HepG2 (cell line): ENCODE measurements around the gene OVOL3. TPM values are rescaled to one million over a fixed set of nuclear protein-coding genes. Genes with fewer than 3 reads are reported as not detected.

Experiments used
- ADNP ChIP-seq: sonication (generic); formaldehyde crosslinking; IDR thresholded peaks from 2 replicates; pipeline ENCODE4 v1.4.0; 2020; ENCODE audit warnings: missing genetic modification reagents
- SRF ChIP-seq: IDR thresholded peaks from 2 replicates; pipeline ENCODE4 v1.6.1; 2011; ENCODE audit warnings: mild to moderate bottlenecking, low read depth, low read length, moderate library complexity
- YY1 ChIP-seq: IDR thresholded peaks from 2 replicates; pipeline ENCODE4 v1.6.1; 2011; ENCODE audit warnings: low read length, low read depth, moderate library complexity, mild to moderate bottlenecking; ENCODE audit not compliant: insufficient read depth, insufficient replicate concordance
- ZNF326 ChIP-seq: sonication (generic); formaldehyde crosslinking; IDR thresholded peaks from 2 replicates; pipeline ENCODE4 v1.4.0; 2020; ENCODE audit warnings: missing genetic modification reagents, borderline replicate concordance
- ZNF33B ChIP-seq: sonication (generic); formaldehyde crosslinking; IDR thresholded peaks from 2 replicates; pipeline ENCODE4 v1.5.1; 2020; ENCODE audit warnings: mild to moderate bottlenecking, missing genetic modification reagents
- ZNF598 ChIP-seq: sonication (generic); formaldehyde crosslinking; IDR thresholded peaks from 2 replicates; pipeline ENCODE4 v1.5.1; 2020; ENCODE audit warnings: mild to moderate bottlenecking, missing genetic modification reagents, borderline replicate concordance
- ZNF773 ChIP-seq: sonication (generic); formaldehyde crosslinking; IDR thresholded peaks from 2 replicates; pipeline ENCODE4 v1.4.0; 2020; ENCODE audit warnings: missing genetic modification reagents, borderline replicate concordance
- polyA plus RNA-seq, 8 experiments: library from polyadenylated mRNA; depleted of rRNA in 3 of 8; stranded (reverse) in 7 of 8; unstranded in 1 of 8; fragments of >200 nt; fragmentation: Illumina TruSeq in 4 of 8; extraction: Trizol in 4 of 8; gene quantifications; 2 replicates each; pipeline versions ENCODE4 v1.2.1 to v1.2.3, GENCODE V29; 2011 to 2016; ENCODE audit warnings: low read depth in 4 of 8, missing spikeins in 1 of 8, mixed read lengths in 1 of 8; ENCODE audit not compliant: insufficient read depth in 1 of 8
- total RNA-seq, 5 experiments: library from RNA; depleted of rRNA; stranded (reverse); fragments of >200 nt; fragmentation: Illumina TruSeq; extraction: Trizol; gene quantifications; 2 replicates each; pipeline ENCODE4 v1.2.3, GENCODE V29; 2016; ENCODE audit warnings: low read depth in 1 of 5
- TF ChIP-seq, protein P1 (sequence below): sonication (generic); formaldehyde crosslinking; IDR thresholded peaks from 2 replicates; pipeline ENCODE4 v1.9.0; 2021; ENCODE audit warnings: mild to moderate bottlenecking, missing genetic modification reagents
- TF ChIP-seq, protein P2 (sequence below): IDR thresholded peaks from 2 replicates; pipeline ENCODE4 v1.6.1; 2016; ENCODE audit warnings: low read depth, control low read depth
- TF ChIP-seq, protein P3 (sequence below): sonication (generic); formaldehyde crosslinking; IDR thresholded peaks from 2 replicates; pipeline ENCODE4 v1.8.0; 2022; ENCODE audit warnings: missing genetic modification reagents, mild to moderate bottlenecking, moderate library complexity, borderline replicate concordance
- TF ChIP-seq, protein P4 (sequence below): sonication (generic); formaldehyde crosslinking; IDR thresholded peaks from 2 replicates; pipeline ENCODE4 v1.8.0; 2022; ENCODE audit warnings: missing genetic modification reagents, mild to moderate bottlenecking, inconsistent platforms, borderline replicate concordance
- TF ChIP-seq, protein P5 (sequence below): sonication (generic); formaldehyde crosslinking; IDR thresholded peaks from 2 replicates; pipeline ENCODE4 v1.8.0; 2022; ENCODE audit warnings: mild to moderate bottlenecking, missing genetic modification reagents; ENCODE audit not compliant: insufficient replicate concordance
- TF ChIP-seq, protein P6 (sequence below): sonication (generic); formaldehyde crosslinking; IDR thresholded peaks from 2 replicates; pipeline ENCODE4 v1.5.0; 2020; ENCODE audit warnings: missing genetic modification reagents

OVOL3 gene
- total and polyA plus RNA-seq, 2 of the 13 experiments (the other 11 are each of a cell fraction or from before 2014, with no cell fraction given): not detected

DNA sequence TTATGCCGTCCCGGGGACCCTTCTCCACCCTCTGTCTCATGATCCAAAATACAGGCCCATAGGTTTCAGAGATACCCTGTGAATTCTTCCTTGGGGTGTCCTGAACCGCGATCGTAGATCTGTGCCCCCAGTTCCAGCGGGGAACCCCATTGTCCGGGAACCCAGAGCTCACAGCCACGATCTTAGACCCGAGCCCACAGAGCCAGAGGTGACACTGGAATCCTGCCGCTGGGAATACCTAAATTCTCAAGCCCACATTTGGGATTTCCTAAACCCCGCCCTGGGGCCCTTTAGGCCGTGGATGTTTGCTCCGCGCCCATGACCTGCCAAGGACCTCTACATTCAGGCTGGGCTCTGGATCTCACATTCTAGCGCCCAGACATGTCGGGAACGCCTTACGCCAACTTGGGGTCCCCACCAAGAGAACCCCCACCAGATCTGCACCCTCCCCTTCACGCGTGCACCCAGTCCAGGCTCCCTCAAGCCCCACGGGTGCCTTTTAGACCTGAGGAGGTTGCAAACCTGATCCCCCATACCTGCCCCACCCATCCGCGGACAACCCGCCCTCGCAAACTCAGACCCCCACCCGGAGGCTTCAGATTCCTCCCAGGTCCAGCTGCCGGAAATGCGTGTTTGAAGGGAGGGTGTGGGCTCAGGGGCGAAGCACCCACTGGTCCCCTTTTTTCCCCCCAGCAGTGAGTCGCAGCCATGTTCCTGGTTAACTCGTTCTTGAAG is 29.5 kb downstream of the OVOL3 start (continued):
- TF ChIP-seq, protein P1, sequence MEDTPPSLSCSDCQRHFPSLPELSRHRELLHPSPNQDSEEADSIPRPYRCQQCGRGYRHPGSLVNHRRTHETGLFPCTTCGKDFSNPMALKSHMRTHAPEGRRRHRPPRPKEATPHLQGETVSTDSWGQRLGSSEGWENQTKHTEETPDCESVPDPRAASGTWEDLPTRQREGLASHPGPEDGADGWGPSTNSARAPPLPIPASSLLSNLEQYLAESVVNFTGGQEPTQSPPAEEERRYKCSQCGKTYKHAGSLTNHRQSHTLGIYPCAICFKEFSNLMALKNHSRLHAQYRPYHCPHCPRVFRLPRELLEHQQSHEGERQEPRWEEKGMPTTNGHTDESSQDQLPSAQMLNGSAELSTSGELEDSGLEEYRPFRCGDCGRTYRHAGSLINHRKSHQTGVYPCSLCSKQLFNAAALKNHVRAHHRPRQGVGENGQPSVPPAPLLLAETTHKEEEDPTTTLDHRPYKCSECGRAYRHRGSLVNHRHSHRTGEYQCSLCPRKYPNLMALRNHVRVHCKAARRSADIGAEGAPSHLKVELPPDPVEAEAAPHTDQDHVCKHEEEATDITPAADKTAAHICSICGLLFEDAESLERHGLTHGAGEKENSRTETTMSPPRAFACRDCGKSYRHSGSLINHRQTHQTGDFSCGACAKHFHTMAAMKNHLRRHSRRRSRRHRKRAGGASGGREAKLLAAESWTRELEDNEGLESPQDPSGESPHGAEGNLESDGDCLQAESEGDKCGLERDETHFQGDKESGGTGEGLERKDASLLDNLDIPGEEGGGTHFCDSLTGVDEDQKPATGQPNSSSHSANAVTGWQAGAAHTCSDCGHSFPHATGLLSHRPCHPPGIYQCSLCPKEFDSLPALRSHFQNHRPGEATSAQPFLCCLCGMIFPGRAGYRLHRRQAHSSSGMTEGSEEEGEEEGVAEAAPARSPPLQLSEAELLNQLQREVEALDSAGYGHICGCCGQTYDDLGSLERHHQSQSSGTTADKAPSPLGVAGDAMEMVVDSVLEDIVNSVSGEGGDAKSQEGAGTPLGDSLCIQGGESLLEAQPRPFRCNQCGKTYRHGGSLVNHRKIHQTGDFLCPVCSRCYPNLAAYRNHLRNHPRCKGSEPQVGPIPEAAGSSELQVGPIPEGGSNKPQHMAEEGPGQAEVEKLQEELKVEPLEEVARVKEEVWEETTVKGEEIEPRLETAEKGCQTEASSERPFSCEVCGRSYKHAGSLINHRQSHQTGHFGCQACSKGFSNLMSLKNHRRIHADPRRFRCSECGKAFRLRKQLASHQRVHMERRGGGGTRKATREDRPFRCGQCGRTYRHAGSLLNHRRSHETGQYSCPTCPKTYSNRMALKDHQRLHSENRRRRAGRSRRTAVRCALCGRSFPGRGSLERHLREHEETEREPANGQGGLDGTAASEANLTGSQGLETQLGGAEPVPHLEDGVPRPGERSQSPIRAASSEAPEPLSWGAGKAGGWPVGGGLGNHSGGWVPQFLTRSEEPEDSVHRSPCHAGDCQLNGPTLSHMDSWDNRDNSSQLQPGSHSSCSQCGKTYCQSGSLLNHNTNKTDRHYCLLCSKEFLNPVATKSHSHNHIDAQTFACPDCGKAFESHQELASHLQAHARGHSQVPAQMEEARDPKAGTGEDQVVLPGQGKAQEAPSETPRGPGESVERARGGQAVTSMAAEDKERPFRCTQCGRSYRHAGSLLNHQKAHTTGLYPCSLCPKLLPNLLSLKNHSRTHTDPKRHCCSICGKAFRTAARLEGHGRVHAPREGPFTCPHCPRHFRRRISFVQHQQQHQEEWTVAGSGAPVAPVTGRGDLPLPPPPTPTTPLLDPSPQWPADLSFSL: 0 out of 2 replicates have a peak, but pooled peaks have one; percentile 9
- TF ChIP-seq ZNF773 (0 out of 2 replicates have a peak, but pooled peaks have one; percentile 40), ADNP (CRISPR knock-in tag) (no peak), YY1 (peak; percentile 59), ZNF326 (CRISPR knock-in tag) (no peak), ZNF33B (no peak), SRF (no peak), ZNF598 (CRISPR knock-in tag) (no peak)
- TF ChIP-seq, protein P2, sequence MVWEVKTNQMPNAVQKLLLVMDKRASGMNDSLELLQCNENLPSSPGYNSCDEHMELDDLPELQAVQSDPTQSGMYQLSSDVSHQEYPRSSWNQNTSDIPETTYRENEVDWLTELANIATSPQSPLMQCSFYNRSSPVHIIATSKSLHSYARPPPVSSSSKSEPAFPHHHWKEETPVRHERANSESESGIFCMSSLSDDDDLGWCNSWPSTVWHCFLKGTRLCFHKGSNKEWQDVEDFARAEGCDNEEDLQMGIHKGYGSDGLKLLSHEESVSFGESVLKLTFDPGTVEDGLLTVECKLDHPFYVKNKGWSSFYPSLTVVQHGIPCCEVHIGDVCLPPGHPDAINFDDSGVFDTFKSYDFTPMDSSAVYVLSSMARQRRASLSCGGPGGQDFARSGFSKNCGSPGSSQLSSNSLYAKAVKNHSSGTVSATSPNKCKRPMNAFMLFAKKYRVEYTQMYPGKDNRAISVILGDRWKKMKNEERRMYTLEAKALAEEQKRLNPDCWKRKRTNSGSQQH (CRISPR knock-in tag): peak; percentile 14; the same call in 1 of the 2 replicates
- TF ChIP-seq, protein P3, sequence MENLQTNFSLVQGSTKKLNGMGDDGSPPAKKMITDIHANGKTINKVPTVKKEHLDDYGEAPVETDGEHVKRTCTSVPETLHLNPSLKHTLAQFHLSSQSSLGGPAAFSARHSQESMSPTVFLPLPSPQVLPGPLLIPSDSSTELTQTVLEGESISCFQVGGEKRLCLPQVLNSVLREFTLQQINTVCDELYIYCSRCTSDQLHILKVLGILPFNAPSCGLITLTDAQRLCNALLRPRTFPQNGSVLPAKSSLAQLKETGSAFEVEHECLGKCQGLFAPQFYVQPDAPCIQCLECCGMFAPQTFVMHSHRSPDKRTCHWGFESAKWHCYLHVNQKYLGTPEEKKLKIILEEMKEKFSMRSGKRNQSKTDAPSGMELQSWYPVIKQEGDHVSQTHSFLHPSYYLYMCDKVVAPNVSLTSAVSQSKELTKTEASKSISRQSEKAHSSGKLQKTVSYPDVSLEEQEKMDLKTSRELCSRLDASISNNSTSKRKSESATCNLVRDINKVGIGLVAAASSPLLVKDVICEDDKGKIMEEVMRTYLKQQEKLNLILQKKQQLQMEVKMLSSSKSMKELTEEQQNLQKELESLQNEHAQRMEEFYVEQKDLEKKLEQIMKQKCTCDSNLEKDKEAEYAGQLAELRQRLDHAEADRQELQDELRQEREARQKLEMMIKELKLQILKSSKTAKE: no peak
- TF ChIP-seq, protein P4, sequence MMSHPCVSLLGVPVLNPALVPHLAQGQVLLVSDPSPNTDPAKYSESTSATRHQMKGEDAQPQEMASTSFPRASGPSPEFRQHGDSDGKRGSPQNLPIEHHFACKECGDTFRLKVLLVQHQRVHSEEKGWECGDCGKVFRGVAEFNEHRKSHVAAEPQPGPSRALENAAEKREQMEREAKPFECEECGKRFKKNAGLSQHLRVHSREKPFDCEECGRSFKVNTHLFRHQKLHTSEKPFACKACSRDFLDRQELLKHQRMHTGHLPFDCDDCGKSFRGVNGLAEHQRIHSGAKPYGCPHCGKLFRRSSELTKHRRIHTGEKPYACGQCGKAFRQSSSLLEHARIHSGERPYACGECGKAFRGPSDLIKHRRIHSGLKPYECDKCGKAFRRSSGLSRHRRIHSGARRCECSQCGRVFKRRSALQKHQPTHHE (CRISPR knock-in tag): peak; percentile 14; the same call in 1 of the 2 replicates
- TF ChIP-seq, protein P5, sequence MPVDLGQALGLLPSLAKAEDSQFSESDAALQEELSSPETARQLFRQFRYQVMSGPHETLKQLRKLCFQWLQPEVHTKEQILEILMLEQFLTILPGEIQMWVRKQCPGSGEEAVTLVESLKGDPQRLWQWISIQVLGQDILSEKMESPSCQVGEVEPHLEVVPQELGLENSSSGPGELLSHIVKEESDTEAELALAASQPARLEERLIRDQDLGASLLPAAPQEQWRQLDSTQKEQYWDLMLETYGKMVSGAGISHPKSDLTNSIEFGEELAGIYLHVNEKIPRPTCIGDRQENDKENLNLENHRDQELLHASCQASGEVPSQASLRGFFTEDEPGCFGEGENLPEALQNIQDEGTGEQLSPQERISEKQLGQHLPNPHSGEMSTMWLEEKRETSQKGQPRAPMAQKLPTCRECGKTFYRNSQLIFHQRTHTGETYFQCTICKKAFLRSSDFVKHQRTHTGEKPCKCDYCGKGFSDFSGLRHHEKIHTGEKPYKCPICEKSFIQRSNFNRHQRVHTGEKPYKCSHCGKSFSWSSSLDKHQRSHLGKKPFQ (CRISPR knock-in tag): peak; percentile 3
- TF ChIP-seq, protein P6, sequence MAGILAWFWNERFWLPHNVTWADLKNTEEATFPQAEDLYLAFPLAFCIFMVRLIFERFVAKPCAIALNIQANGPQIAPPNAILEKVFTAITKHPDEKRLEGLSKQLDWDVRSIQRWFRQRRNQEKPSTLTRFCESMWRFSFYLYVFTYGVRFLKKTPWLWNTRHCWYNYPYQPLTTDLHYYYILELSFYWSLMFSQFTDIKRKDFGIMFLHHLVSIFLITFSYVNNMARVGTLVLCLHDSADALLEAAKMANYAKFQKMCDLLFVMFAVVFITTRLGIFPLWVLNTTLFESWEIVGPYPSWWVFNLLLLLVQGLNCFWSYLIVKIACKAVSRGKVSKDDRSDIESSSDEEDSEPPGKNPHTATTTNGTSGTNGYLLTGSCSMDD: no peak
